ENCODE results near the gene GP2. TPM values are rescaled to one million over a fixed set of nuclear protein-coding genes. Genes with fewer than 3 reads are reported as not detected.

Gene GP2
- total and polyA plus RNA-seq, 4 donors = 0.09 to 0.31 (median 0.27) TPM

- H3K27ac ChIP-seq (ENCODE audit: low read depth in 1 of 2, low read length in 2 of 2) = no peak overlapping the region
- TF ChIP-seq RAD21 (IDR thresholded peaks at IDR 0.05) (no peak), NR2F2 (IDR thresholded peaks at IDR 0.05) (no peak), FOXA2 (IDR thresholded peaks at IDR 0.05) (no peak)
- H3K27me3 ChIP-seq (ENCODE audit: control insufficient read depth in 4 of 4, insufficient read depth in 4 of 4, low read length in 3 of 4) = peaks cover 0 to 2% (median 0%) of the 10 kb centered on the region in 4 donors
- no peaks in the 10 kb centered on the region for H3K36me3 ChIP-seq (ENCODE audit: control insufficient read depth in 4 of 4, insufficient read depth in 3 of 4, low read depth in 1 of 4, low read length in 3 of 4)
- H3K4me3 ChIP-seq (ENCODE audit: low read depth in 1 of 3, low read length in 3 of 3) = no peak overlapping the region
- no peak for DNase-seq (ENCODE audit: low spot score)
- no peaks in the 10 kb centered on the region for H3K4me1 ChIP-seq (ENCODE audit: control insufficient read depth in 4 of 4, insufficient read depth in 4 of 4, low read length in 3 of 4)
- H3K9ac ChIP-seq (ENCODE audit: low read depth in 1 of 2, low read length in 2 of 2) = no peak overlapping the region
- WGBS = 85% methylated on average over 6 of the region's 6 CpGs
- no peaks in the 10 kb centered on the region for H3K9me3 ChIP-seq (ENCODE audit: control insufficient read depth in 4 of 4, low read length in 3 of 4)
These were observed 17.5 kb downstream of the GP2 start for GRCh38 chr16:20309786-20310185.

GRCh38 chr16:20308801-20309590 is 18.3 kb downstream of the GP2 start:
- Histone ChIP-seq H3K4me1 (ENCODE audit: control insufficient read depth in 4 of 4, insufficient read depth in 4 of 4, low read length in 3 of 4) (no peaks in the 10 kb centered on the region), H3K4me3 (ENCODE audit: low read depth in 1 of 3, low read length in 3 of 3) (no peak overlapping the region), H3K27me3 (ENCODE audit: control insufficient read depth in 4 of 4, insufficient read depth in 4 of 4, low read length in 3 of 4) (peaks cover 0 to 3% (median 0%) of the 10 kb centered on the region in 4 donors), H3K9ac (ENCODE audit: low read depth in 1 of 2, low read length in 2 of 2) (no peak overlapping the region), H3K27ac (ENCODE audit: low read depth in 1 of 2, low read length in 2 of 2) (no peak overlapping the region), H3K9me3 (ENCODE audit: control insufficient read depth in 4 of 4, low read length in 3 of 4) (no peaks in the 10 kb centered on the region), H3K36me3 (ENCODE audit: control insufficient read depth in 4 of 4, insufficient read depth in 3 of 4, low read depth in 1 of 4, low read length in 3 of 4) (no peaks in the 10 kb centered on the region)
- 77% methylated on average over 4 of the region's 4 CpGs for WGBS
- DNase-seq (ENCODE audit: low spot score) = no peak
- TF ChIP-seq HNF4A (conservative IDR thresholded peaks at IDR 0.05) (no peak), REST (IDR thresholded peaks at IDR 0.05) (no peak), ZBTB33 (IDR thresholded peaks at IDR 0.05) (no peak), FOXA1 (IDR thresholded peaks at IDR 0.05) (no peak), RAD21 (IDR thresholded peaks at IDR 0.05) (no peak)

- Histone ChIP-seq H3K9me3 (ENCODE audit: control insufficient read depth in 4 of 4, low read length in 3 of 4) (no peaks in the 10 kb centered on the region), H3K27ac (ENCODE audit: low read depth in 1 of 2, low read length in 2 of 2) (no peak overlapping the region), H3K9ac (ENCODE audit: low read depth in 1 of 2, low read length in 2 of 2) (no peak overlapping the region), H3K27me3 (ENCODE audit: control insufficient read depth in 4 of 4, insufficient read depth in 4 of 4, low read length in 3 of 4) (peaks cover 0 to 3% (median 0%) of the 10 kb centered on the region in 4 donors), H3K4me3 (ENCODE audit: low read depth in 1 of 3, low read length in 3 of 3) (no peak overlapping the region), H3K4me1 (ENCODE audit: control insufficient read depth in 4 of 4, insufficient read depth in 4 of 4, low read length in 3 of 4) (no peaks in the 10 kb centered on the region), H3K36me3 (ENCODE audit: control insufficient read depth in 4 of 4, insufficient read depth in 3 of 4, low read depth in 1 of 4, low read length in 3 of 4) (no peaks in the 10 kb centered on the region)
- DNase-seq (ENCODE audit: low spot score) = no peak
- 86% methylated on average over 4 of the region's 4 CpGs for WGBS
- TF ChIP-seq HNF4A (conservative IDR thresholded peaks at IDR 0.05) = no peak
- no peak for TF ChIP-seq RXRA (IDR thresholded peaks at IDR 0.05)
- TF ChIP-seq GABPA (IDR thresholded peaks at IDR 0.05 in 1 of 2, conservative IDR thresholded peaks at IDR 0.05 in 1 of 2) = no peak
- TF ChIP-seq NR2F2 (IDR thresholded peaks at IDR 0.05) = no peak
- TF ChIP-seq FOXA2 (IDR thresholded peaks at IDR 0.05) = no peak
- TF ChIP-seq ZBTB33 (IDR thresholded peaks at IDR 0.05) = no peak
- TF ChIP-seq MAX (IDR thresholded peaks at IDR 0.05) = no peak
- TF ChIP-seq ATF3 (IDR thresholded peaks at IDR 0.05) = no peak
- TF ChIP-seq HNF4G (IDR thresholded peaks at IDR 0.05) = no peak
- no peak for TF ChIP-seq REST (IDR thresholded peaks at IDR 0.05)
- no peak for TF ChIP-seq SP1 (IDR thresholded peaks at IDR 0.05)
These were observed 19.0 kb downstream of the GP2 start for GRCh38 chr16:20308266-20308665.

Data from liver (tissue), 9 donors.